GM10248 (cell line): ENCODE measurements around the gene GJC1.

Source experiments
- CTCF ChIA-PET: fragments of 300-600 bp; sonication (Branson Sonifier 250); formaldehyde crosslinking; extraction: SDS; loops from one replicate; lab custom pipeline; 2021; ENCODE audit warnings: antibody characterized with exemption; lab: Yijun Ruan, JAX
- POLR2A ChIA-PET: fragments of 350-650 bp; sonication (Branson Sonifier 250); formaldehyde crosslinking; extraction: SDS; loops from one replicate; lab custom pipeline; 2020; ENCODE audit warnings: antibody characterized with exemption; lab: Yijun Ruan, JAX
- DNase-seq: peaks from one replicate; pipeline ENCODE4 v3.0.0; 2012; ENCODE audit errors: extremely low spot score
- CTCF ChIP-seq: IDR thresholded peaks from 2 replicates; pipeline ENCODE4 v1.5.1; 2012; ENCODE audit warnings: mild to moderate bottlenecking, low read depth; ENCODE audit errors: extremely low read depth, missing control alignments, control extremely low read depth

The GJC1 gene

DNA sequence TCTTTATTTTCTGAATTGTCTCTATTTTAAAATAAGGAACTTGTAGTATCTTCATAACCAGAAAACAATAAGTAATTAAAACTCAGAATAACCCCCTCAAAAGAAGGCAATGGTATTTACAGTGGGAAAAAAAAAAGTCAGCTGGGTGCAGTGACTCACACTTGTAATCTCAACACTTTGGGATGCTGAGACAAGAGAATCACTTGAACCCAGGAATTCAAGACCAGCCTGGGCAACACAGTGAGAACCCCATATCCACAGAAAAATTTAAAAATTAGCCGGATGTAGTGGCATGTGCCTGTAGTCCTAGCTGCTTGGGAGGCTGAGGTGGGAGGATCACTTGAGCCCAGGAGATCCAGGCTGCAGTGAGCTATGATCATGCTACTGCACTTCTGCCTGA lies 37.8 kb downstream of the GJC1 start:
- ChIA-PET CTCF (interaction anchor here (0.9 kb wide), 1 partner anchor 53 kb away, joined by 3 read pairs; no protein-coding TSS in a partner anchor), POLR2A (no interaction called here)
- no peak for DNase-seq
- TF ChIP-seq CTCF = no peak

DNA sequence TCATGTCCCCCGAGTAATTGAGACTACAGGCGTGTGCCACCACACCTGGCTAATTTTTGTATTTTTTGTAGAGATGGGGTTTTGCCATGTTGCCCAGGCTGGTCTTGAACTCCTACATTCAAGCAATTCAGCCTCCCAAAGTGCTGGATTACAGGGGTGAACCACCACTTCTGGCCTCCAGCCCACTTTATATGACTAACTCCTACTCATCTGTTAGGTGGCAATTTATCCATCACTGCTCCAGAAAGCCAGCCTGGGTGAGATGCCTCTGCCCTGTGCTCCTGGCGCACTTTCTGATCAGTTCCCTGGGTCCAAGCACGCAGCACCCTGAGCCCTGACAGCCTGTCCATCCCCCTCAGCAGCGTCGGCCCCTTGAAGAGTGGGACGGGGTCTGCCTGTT lies 41.9 kb downstream of the GJC1 start:
- ChIA-PET POLR2A (no interaction called here), CTCF (no interaction called here)
- no peak for TF ChIP-seq CTCF
- no peak for DNase-seq

DNA sequence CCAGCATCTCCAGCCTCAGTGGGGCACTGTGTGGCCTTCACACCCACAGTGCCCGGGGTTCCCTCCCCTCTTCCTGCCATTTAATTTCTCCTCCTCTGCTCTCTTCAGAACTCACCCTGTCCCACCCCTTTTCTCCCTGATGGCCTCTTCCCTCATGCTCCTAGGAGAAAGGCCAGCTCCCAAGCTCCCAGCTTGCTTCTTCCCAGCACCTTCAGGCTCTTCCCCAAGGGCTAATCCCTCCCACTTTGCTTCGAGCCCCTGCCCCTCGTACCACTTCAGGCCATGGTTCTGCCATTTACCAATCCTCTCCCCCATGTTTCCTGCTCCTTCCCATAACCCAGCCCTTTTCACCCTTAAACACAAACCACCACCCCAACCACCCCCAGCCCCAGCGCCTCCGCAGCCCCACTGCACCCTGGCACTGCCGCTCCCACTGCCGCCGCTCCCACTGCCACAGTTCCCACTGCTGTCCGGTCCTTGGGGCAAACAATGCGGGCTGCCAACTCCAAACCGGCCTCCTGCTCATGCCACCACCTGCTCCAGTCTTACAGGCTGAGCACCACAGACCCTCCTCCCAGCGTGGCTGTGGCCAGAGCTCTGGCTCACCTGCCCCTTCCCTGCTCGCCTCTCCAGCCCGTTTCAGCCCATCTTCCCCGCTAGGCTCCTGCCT lies 42.7 kb downstream of the GJC1 start:
- ChIA-PET POLR2A (no interaction called here), CTCF (no interaction called here)
- no peak for TF ChIP-seq CTCF
- no peak for DNase-seq

DNA sequence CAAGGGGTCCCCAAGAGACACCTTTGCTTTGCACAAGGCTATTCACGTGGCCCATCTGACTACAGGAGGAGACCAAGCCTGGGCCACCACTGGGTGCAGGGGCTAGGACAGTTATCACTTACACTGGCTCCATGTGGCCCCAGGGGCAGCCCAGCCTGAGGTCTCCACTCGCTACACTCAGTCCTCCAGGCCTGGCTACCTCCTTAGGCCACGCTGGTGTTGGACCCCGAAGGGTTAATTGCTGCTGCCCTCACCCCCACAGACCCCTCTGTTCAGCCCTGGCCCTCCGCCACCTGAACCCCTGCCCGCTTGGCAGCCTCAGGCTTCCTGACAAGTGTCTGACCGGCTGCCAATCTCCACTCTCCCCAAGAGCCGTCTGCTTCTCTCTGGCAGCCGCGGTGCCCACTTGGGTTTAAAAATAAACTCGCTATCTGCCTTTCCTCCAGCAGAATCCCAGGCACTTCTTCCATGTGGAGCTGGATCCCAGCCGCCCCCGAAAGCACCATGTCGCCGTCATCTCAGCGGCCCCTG lies 43.5 kb downstream of the GJC1 start:
- no peak for TF ChIP-seq CTCF
- ChIA-PET CTCF (interaction anchor here (1.0 to 17.1 kb wide), 3 partner anchors 8 to 76 kb away, joined by 3 to 454 read pairs (median 3); no protein-coding TSS in a partner anchor), POLR2A (no interaction called here)
- DNase-seq = no peak

DNA sequence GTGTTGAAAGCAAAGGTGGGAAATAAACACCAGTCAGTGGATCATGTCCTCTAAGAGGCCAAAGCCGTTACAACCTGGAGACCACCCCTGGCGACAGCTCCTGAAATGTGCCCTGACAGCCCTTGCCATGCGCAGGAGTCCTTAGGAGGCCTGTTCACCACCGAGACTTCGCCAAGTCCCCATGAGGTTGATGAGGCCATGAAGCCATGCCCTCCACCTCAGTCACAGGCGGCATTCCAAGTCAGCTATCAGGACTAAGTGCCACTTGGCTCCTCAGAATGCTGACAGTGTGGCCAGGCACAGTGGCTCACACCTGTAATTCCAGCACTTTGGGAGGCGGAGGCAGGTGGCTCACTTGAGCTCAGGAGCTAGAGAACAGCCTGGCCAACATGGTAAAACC lies 44.2 kb downstream of the GJC1 start:
- CTCF ChIA-PET = interaction anchor here (1.0 to 17.1 kb wide), 4 partner anchors 9 to 77 kb away, joined by 3 to 454 read pairs (median 4); no protein-coding TSS in a partner anchor
- no peak for DNase-seq
- POLR2A ChIA-PET = interaction anchor here (0.6 kb wide), 2 partner anchors 300 to 362 kb away, joined by 3 to 4 read pairs; partner anchors contain the start of gene HEXIM1
- no peak for TF ChIP-seq CTCF

GRCh38 chr17:44782326-44782850 lies 47.7 kb downstream of the GJC1 start:
- ChIA-PET POLR2A (interaction anchor here (0.5 kb wide), 1 partner anchor 366 kb away, joined by 11 read pairs; the partner anchor contains the start of gene HEXIM1), CTCF (interaction anchor here (0.8 to 17.1 kb wide), 6 partner anchors 11 to 353 kb away, joined by 3 to 454 read pairs (median 4); partner anchors contain the start of gene ACBD4)
- no peak for TF ChIP-seq CTCF
- no peak for DNase-seq
